ENCODE data around the gene CARD6. TPM values are rescaled to one million over a fixed set of nuclear protein-coding genes. Genes with fewer than 3 reads are reported as not detected.

The CARD6 gene
- total and polyA plus RNA-seq, 10 of the 15 experiments (the other 5 are each of a cell fraction or from before 2014, with no cell fraction given): 0.29 to 1.2 (median 0.62) TPM

- H3K27ac ChIP-seq (ENCODE audit: control insufficient read depth, insufficient read depth): no peak overlapping the region
- 66% methylated on average over 8 of the region's 8 CpGs for WGBS (ENCODE audit: insufficient coverage, insufficient replicate concordance, low lambda C conversion rate, missing lambda C conversion rate)
- RAD21 ChIA-PET (ENCODE audit: unreplicated experiment): interaction anchor here (0.7 kb wide), 1 partner anchor 1704 kb away, joined by 5 read pairs; no protein-coding TSS in a partner anchor
- H3K27me3 ChIP-seq (replicated peaks in 1 of 2; ENCODE audit: control insufficient read depth in 2 of 2, insufficient read depth in 2 of 2, low read length in 1 of 2): peaks cover 0 to 1% of the 10 kb centered on the region in 2 experiments; a peak in 1 of 4 replicates
- no peaks in the 10 kb centered on the region for H4K20me1 ChIP-seq (ENCODE audit: control insufficient read depth, insufficient read depth)
- H3K4me2 ChIP-seq (ENCODE audit: control insufficient read depth, insufficient read depth): no peak overlapping the region
- DNase-seq (ENCODE audit: low read depth, low spot score): no peak
- SMC1A ChIA-PET (ENCODE audit: uncharacterized antibody, unreplicated experiment): interaction anchor here (0.9 kb wide), 1 partner anchor 27 kb away, joined by 3 read pairs; no protein-coding TSS in a partner anchor
- H3K36me3 ChIP-seq (ENCODE audit: control insufficient read depth in 2 of 2, insufficient read depth in 2 of 2, low read length in 1 of 2): no peaks in the 10 kb centered on the region
- H3K9me3 ChIP-seq (replicated peaks; ENCODE audit: control insufficient read depth, insufficient read depth, low read length): no peaks in the 10 kb centered on the region
- in situ Hi-C loops (cut with MboI) (no loop called here), intact Hi-C loops (cut with micrococcal nuclease; ENCODE audit: unreplicated experiment) (no loop called here)
- no peak for FAIRE-seq
- no peak overlapping the region for H3K9ac ChIP-seq (ENCODE audit: control insufficient read depth, insufficient read depth, low read length)
- POLR2A ChIA-PET: no interaction called here
- no TSS peak for BruUV-seq (replicated peaks)
- no peak for ATAC-seq
- no peaks in the 10 kb centered on the region for H3K4me1 ChIP-seq (ENCODE audit: control insufficient read depth, insufficient read depth, low read length)
- no peak overlapping the region for H2AFZ ChIP-seq (ENCODE audit: control insufficient read depth, low read depth, low read length)
- no peak overlapping the region for H3K4me3 ChIP-seq
- CTCF ChIA-PET: interaction anchor here (1.0 kb wide), 1 partner anchor 22 kb away, joined by 3 read pairs; no protein-coding TSS in a partner anchor
- H3K79me2 ChIP-seq (ENCODE audit: control insufficient read depth, insufficient read depth, low read length): peaks cover 5% of the 10 kb centered on the region
- TF ChIP-seq CEBPB (IDR thresholded peaks at IDR 0.05; ENCODE audit: borderline replicate concordance in 1 of 2, low read depth in 2 of 2, low read length in 2 of 2): no peak
- TF ChIP-seq CBX5 (IDR thresholded peaks at IDR 0.05; ENCODE audit: low read depth): no peak
- no peak for TF ChIP-seq MYB (IDR thresholded peaks at IDR 0.05; ENCODE audit: borderline replicate concordance, low read depth, low read length)
- TF ChIP-seq, protein P1, sequence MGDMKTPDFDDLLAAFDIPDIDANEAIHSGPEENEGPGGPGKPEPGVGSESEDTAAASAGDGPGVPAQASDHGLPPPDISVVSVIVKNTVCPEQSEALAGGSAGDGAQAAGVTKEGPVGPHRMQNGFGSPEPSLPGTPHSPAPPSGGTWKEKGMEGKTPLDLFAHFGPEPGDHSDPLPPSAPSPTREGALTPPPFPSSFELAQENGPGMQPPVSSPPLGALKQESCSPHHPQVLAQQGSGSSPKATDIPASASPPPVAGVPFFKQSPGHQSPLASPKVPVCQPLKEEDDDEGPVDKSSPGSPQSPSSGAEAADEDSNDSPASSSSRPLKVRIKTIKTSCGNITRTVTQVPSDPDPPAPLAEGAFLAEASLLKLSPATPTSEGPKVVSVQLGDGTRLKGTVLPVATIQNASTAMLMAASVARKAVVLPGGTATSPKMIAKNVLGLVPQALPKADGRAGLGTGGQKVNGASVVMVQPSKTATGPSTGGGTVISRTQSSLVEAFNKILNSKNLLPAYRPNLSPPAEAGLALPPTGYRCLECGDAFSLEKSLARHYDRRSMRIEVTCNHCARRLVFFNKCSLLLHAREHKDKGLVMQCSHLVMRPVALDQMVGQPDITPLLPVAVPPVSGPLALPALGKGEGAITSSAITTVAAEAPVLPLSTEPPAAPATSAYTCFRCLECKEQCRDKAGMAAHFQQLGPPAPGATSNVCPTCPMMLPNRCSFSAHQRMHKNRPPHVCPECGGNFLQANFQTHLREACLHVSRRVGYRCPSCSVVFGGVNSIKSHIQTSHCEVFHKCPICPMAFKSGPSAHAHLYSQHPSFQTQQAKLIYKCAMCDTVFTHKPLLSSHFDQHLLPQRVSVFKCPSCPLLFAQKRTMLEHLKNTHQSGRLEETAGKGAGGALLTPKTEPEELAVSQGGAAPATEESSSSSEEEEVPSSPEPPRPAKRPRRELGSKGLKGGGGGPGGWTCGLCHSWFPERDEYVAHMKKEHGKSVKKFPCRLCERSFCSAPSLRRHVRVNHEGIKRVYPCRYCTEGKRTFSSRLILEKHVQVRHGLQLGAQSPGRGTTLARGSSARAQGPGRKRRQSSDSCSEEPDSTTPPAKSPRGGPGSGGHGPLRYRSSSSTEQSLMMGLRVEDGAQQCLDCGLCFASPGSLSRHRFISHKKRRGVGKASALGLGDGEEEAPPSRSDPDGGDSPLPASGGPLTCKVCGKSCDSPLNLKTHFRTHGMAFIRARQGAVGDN (IDR thresholded peaks at IDR 0.05): no peak
- no peak for TF ChIP-seq RELA (IDR thresholded peaks at IDR 0.05; ENCODE audit: borderline replicate concordance, partially characterized antibody)
- TF ChIP-seq MTA2 (IDR thresholded peaks at IDR 0.05; ENCODE audit: low read depth): no peak
- no peak for TF ChIP-seq POLR2AphosphoS2 (IDR thresholded peaks at IDR 0.05; ENCODE audit: low read depth, low read length)
- no peak for TF ChIP-seq ZSCAN29 (IDR thresholded peaks at IDR 0.05)
- TF ChIP-seq NKRF (conservative IDR thresholded peaks at IDR 0.05): no peak
- TF ChIP-seq BCL11A (IDR thresholded peaks at IDR 0.05; ENCODE audit: low read depth, low read length): no peak
- TF ChIP-seq, protein P2, sequence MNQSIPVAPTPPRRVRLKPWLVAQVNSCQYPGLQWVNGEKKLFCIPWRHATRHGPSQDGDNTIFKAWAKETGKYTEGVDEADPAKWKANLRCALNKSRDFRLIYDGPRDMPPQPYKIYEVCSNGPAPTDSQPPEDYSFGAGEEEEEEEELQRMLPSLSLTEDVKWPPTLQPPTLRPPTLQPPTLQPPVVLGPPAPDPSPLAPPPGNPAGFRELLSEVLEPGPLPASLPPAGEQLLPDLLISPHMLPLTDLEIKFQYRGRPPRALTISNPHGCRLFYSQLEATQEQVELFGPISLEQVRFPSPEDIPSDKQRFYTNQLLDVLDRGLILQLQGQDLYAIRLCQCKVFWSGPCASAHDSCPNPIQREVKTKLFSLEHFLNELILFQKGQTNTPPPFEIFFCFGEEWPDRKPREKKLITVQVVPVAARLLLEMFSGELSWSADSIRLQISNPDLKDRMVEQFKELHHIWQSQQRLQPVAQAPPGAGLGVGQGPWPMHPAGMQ (IDR thresholded peaks at IDR 0.05; ENCODE audit: borderline replicate concordance): no peak
- TF ChIP-seq BRCA1 (IDR thresholded peaks at IDR 0.05; ENCODE audit: low read depth, low read length): no peak
- TF ChIP-seq YY1 (IDR thresholded peaks at IDR 0.05; ENCODE audit: low read depth, low read length): no peak
- no peak for TF ChIP-seq ATF3 (IDR thresholded peaks at IDR 0.05; ENCODE audit: borderline replicate concordance, extremely low read depth, low read depth, low read length)
- no peak for TF ChIP-seq SMAD5 (IDR thresholded peaks at IDR 0.05; ENCODE audit: low read depth)
- no peak for TF ChIP-seq CHD1 (IDR thresholded peaks at IDR 0.05; ENCODE audit: low read depth, low read length)
- TF ChIP-seq HDAC2 (IDR thresholded peaks at IDR 0.05): no peak
Measured at GRCh38 chr5:40801771-40802562, 39.2 kb upstream of the CARD6 start.

Measured in GM12878 (cell line).